ENCODE measurements around the gene ERP44.
"Not testable (repeated sequence)": the region's sequence is repeated elsewhere in the genome, so short reads cannot be mapped to it uniquely, and the experiment has no call there.

ERP44 gene

GRCh38 chr9:100099722-100100042 lies 882 bp upstream of the ERP44 start:
- peak; percentile 31 for DNase-seq

GRCh38 chr9:100098046-100098886 lies 534 bp downstream of the ERP44 start:
- peak; percentile 40 for DNase-seq

GRCh38 chr9:100096378-100096916 lies 2.4 kb downstream of the ERP44 start:
- no peak for DNase-seq

- DNase-seq: not testable (repeated sequence)
Measured at GRCh38 chr9:100094411-100094810, 4.4 kb downstream of the ERP44 start.

- no peak for DNase-seq
Measured at GRCh38 chr9:100092066-100092465, 6.7 kb downstream of the ERP44 start.

- no peak for DNase-seq
Measured at GRCh38 chr9:100091650-100092049, 7.2 kb downstream of the ERP44 start.

GRCh38 chr9:100090880-100091279 lies 7.9 kb downstream of the ERP44 start:
- DNase-seq: no peak

GRCh38 chr9:100088202-100088601 lies 10.6 kb downstream of the ERP44 start:
- DNase-seq: no peak

- no peak for DNase-seq
Measured at GRCh38 chr9:100087218-100087617, 11.6 kb downstream of the ERP44 start.

- DNase-seq: no peak
Measured at GRCh38 chr9:100086097-100086635, 12.6 kb downstream of the ERP44 start.

- DNase-seq: no peak
Measured at GRCh38 chr9:100084734-100085133, 14.1 kb downstream of the ERP44 start.

- DNase-seq: no peak
Measured at GRCh38 chr9:100084128-100084453, 14.7 kb downstream of the ERP44 start.

- DNase-seq: no peak
Measured at GRCh38 chr9:100083448-100084127, 15.2 kb downstream of the ERP44 start.

- DNase-seq: no peak
Measured at GRCh38 chr9:100082782-100083181, 16.0 kb downstream of the ERP44 start.

GRCh38 chr9:100076256-100076655 lies 22.5 kb downstream of the ERP44 start:
- DNase-seq: not testable (repeated sequence)

GRCh38 chr9:100074989-100075388 lies 23.8 kb downstream of the ERP44 start:
- DNase-seq: no peak

GRCh38 chr9:100074093-100074492 lies 24.7 kb downstream of the ERP44 start:
- DNase-seq: no peak

GRCh38 chr9:100072805-100073204 lies 26.0 kb downstream of the ERP44 start:
- DNase-seq: no peak

GRCh38 chr9:100071271-100071670 lies 27.5 kb downstream of the ERP44 start:
- no peak for DNase-seq

GRCh38 chr9:100070104-100071041 lies 28.4 kb downstream of the ERP44 start:
- no peak for DNase-seq

GRCh38 chr9:100069068-100069467 lies 29.7 kb downstream of the ERP44 start:
- not testable (repeated sequence) for DNase-seq

GRCh38 chr9:100067990-100068389 lies 30.8 kb downstream of the ERP44 start:
- DNase-seq: not testable (repeated sequence)

GRCh38 chr9:100066539-100066938 lies 32.3 kb downstream of the ERP44 start:
- peak; percentile 14 for DNase-seq

Data from NCI-H2107 (cell line).